GM23338 (cell line): Measurements from ENCODE around the gene CENPP.

Source experiments
- CREB1 ChIP-seq: fragments of 250-450 bp; sonication (Bioruptor Pico); IDR thresholded peaks from 2 replicates; pipeline ENCODE4 v1.5.0; 2020; ENCODE audit warnings: low read depth, mild to moderate bottlenecking, moderate library complexity
- CTCF ChIP-seq, 2 experiments: fragments of 200-600 bp in 1 of 2; sonication (generic) in 1 of 2; conservative IDR thresholded peaks; 2 replicates each; pipeline versions ENCODE4 v1.5.1 to v1.6.1; 2016 to 2017; ENCODE audit warnings: antibody characterized with exemption in 2 of 2, low read depth in 2 of 2, mild to moderate bottlenecking in 2 of 2, moderate library complexity in 1 of 2
- ETS1 ChIP-seq: IDR thresholded peaks from 2 replicates; pipeline ENCODE4 v1.6.1; 2016; ENCODE audit warnings: antibody characterized with exemption
- EZH2 ChIP-seq: fragments of 200-600 bp; sonication (generic); IDR thresholded peaks from one replicate; pipeline ENCODE4 v1.8.0; 2017; ENCODE audit warnings: antibody characterized with exemption, mild to moderate bottlenecking, low read depth; ENCODE audit not compliant: unreplicated experiment
- EZH2phosphoT487 ChIP-seq: fragments of 200-600 bp; sonication (generic); IDR thresholded peaks from one replicate; pipeline ENCODE4 v1.8.1; 2018; ENCODE audit warnings: antibody characterized with exemption; ENCODE audit not compliant: unreplicated experiment
- JUNB ChIP-seq: IDR thresholded peaks from one replicate; pipeline ENCODE4 v1.6.1; 2016; ENCODE audit warnings: antibody characterized with exemption; ENCODE audit not compliant: unreplicated experiment
- NANOG ChIP-seq: IDR thresholded peaks from 2 replicates; pipeline ENCODE4 v1.6.1; 2016; ENCODE audit warnings: antibody characterized with exemption, borderline replicate concordance
- POLR2AphosphoS5 ChIP-seq: IDR thresholded peaks from 2 replicates; pipeline ENCODE4 v1.6.1; 2016; ENCODE audit warnings: antibody characterized with exemption, low read depth

DNA sequence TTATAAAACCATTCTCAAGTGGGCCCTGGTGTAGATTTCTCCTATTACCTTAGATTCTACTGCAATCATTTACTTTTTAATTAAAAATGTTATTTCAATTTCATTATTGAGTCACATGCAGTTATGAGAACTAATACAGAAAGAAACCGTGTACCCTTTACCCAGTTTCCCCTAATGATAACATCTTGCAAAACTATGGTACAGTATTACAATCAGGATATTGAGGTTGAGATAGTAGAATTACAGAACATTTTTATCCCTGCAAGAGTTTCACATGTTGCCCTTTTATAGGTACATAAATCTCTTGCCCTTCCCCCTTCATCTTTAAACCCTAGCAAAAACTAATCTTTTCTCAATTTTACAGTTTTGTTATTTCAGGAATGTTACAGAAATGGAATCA, 109.5 kb downstream of the CENPP start:
- TF ChIP-seq CTCF (conservative IDR thresholded peaks at IDR 0.05; ENCODE audit: low read depth in 2 of 2) = no peak
- TF ChIP-seq EZH2 = no peak
- TF ChIP-seq ETS1 = no peak
- no peak for TF ChIP-seq POLR2AphosphoS5
- no peak for TF ChIP-seq JUNB
- TF ChIP-seq CREB1 = no peak
- TF ChIP-seq NANOG = no peak
- TF ChIP-seq EZH2phosphoT487 = no peak
